OCI-LY7 (cell line): Measurements from ENCODE around the gene KRT31. TPM values are rescaled to one million over a fixed set of nuclear protein-coding genes. Genes with fewer than 3 reads are reported as not detected.
"Not testable (repeated sequence)": the region's sequence is repeated elsewhere in the genome, so short reads cannot be mapped to it uniquely, and the experiment has no call there.

Experiments used
- BruUV-seq: library from RNA; stranded (reverse); fragments of 400-500 nt; replicated peaks from 2 replicates; lab custom pipeline; 2021; lab: Mats Ljungman, UMichigan
- CTCF ChIA-PET: fragments of 300-600 bp; sonication (Branson Sonifier 250); formaldehyde crosslinking; loops from one replicate; lab custom pipeline; 2022; ENCODE audit warnings: antibody characterized with exemption; ENCODE audit not compliant: unreplicated experiment; lab: Charles Lee
- POLR2A ChIA-PET: fragments of 300-600 bp; sonication (Branson Sonifier 250); formaldehyde crosslinking; loops from one replicate; lab custom pipeline; 2022; ENCODE audit warnings: antibody characterized with exemption; lab: Charles Lee
- DNase-seq: peaks from one replicate; pipeline ENCODE4 v3.0.0-alpha.2; 2015; ENCODE audit warnings: low spot score
- H2AFZ ChIP-seq: fragments of 200-600 bp; sonication (generic), shearing (Covaris generic); 2 replicates; pipeline ENCODE4 v1.6.1; 2014; ENCODE audit warnings: mild to moderate bottlenecking, antibody characterized with exemption, low read length, moderate library complexity
- H3K27ac ChIP-seq: fragments of 200-600 bp; sonication (generic); 2 replicates; pipeline ENCODE4 v1.5.1; 2014; ENCODE audit warnings: mixed run types, low read depth, mild to moderate bottlenecking, moderate library complexity, low read length, inconsistent platforms; ENCODE audit not compliant: poor library complexity, severe bottlenecking
- H3K36me3 ChIP-seq: fragments of 200-600 bp; sonication (generic); 2 replicates; pipeline ENCODE4 v1.6.1; 2014; ENCODE audit warnings: mild to moderate bottlenecking, antibody characterized with exemption, low read length, moderate library complexity, mixed read lengths; ENCODE audit not compliant: insufficient read depth
- H3K4me1 ChIP-seq: fragments of 200-600 bp; sonication (generic); 2 replicates; pipeline ENCODE4 v1.5.1; 2014; ENCODE audit warnings: mild to moderate bottlenecking, low read length; ENCODE audit not compliant: insufficient read depth, poor library complexity, severe bottlenecking
- H3K4me2 ChIP-seq: fragments of 200-600 bp; sonication (generic); 2 replicates; pipeline ENCODE4 v1.6.1; 2014; ENCODE audit warnings: mild to moderate bottlenecking, low read length
- H3K4me3 ChIP-seq: fragments of 200-600 bp; sonication (generic); 2 replicates; pipeline ENCODE4 v1.5.1; 2014; ENCODE audit warnings: mild to moderate bottlenecking, low read depth, low read length; ENCODE audit not compliant: poor library complexity, severe bottlenecking
- H3K79me2 ChIP-seq: fragments of 200-600 bp; sonication (generic); 2 replicates; pipeline ENCODE4 v1.6.1; 2016; ENCODE audit warnings: low read depth, mild to moderate bottlenecking, low read length, moderate library complexity, mixed read lengths; ENCODE audit not compliant: insufficient read depth
- H3K9me2 ChIP-seq: fragments of 200-600 bp; sonication (generic); 2 replicates; pipeline ENCODE4 v1.6.1; 2016; ENCODE audit warnings: mild to moderate bottlenecking, low read length, mixed read lengths; ENCODE audit not compliant: insufficient read depth
- H3K9me3 ChIP-seq: fragments of 200-600 bp; sonication (generic); 2 replicates; pipeline ENCODE4 v1.6.1; 2014; ENCODE audit warnings: mild to moderate bottlenecking, mixed run types, low read length, mixed read lengths
- H4K20me1 ChIP-seq: fragments of 200-600 bp; sonication (generic); 2 replicates; pipeline ENCODE4 v1.6.1; 2014; ENCODE audit warnings: mild to moderate bottlenecking, antibody characterized with exemption, low read length, moderate library complexity, mixed read lengths; ENCODE audit not compliant: insufficient read depth
- EZH2phosphoT487 ChIP-seq: fragments of 200-600 bp; sonication (generic); IDR thresholded peaks from 2 replicates; pipeline ENCODE4 v1.6.1; 2018; ENCODE audit warnings: low read depth, borderline replicate concordance, mild to moderate bottlenecking, mixed run types, antibody characterized with exemption, low read length, moderate library complexity, mixed read lengths
- intact Hi-C: fragments of 100-400 bp; cut with micrococcal nuclease; formaldehyde crosslinking; loops from one replicate; pipeline ENCODE4 v1.10.0; 2022; ENCODE audit not compliant: unreplicated experiment
- total RNA-seq, 2 experiments: library from RNA; depleted of rRNA in 1 of 2; stranded (reverse); fragments of >200 nt in 1 of 2; shearing (Covaris generic) in 1 of 2; gene quantifications; 2 replicates each; pipeline ENCODE4 v1.2.3, GENCODE V29; 2014 to 2022
- TF ChIP-seq, protein P1 (sequence below): fragments of 200-600 bp; sonication (generic); conservative IDR thresholded peaks from 2 replicates; pipeline ENCODE4 v1.5.1; 2014; ENCODE audit warnings: mild to moderate bottlenecking, antibody characterized with exemption, low read length, moderate library complexity, mixed read lengths

KRT31 gene
- total RNA-seq, 2 experiments from 2014 or later = not detected

DNA sequence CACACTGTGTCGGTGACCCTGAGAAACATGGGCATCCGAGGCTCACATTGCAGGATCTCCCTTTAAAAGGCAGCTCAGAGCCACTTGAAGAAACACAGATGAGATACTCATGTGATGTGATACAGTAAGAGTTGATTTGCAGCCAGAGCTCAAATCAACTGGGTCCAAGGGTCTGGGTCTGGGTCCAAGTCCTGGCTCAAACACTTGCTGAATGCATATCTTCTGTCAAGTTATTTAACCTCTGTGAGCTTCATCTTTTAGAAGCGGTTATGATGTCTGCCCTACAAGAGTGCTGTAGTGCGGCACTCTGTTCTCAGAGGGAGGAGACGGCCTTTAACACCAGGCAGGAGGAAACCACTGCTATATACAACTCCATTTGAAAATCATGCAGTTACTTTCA, 37.0 kb upstream of the KRT31 start:
- no peaks in the 10 kb centered on the region for H3K79me2 ChIP-seq
- no TSS peak for BruUV-seq
- ChIA-PET POLR2A (interaction anchor here (0.5 to 1.0 kb wide), 2 partner anchors 14 to 229 kb away, joined by 3 read pairs; no protein-coding TSS in a partner anchor), CTCF (no interaction called here)
- no peaks in the 10 kb centered on the region for H3K9me2 ChIP-seq
- intact Hi-C loops = no loop called here
- no peak for TF ChIP-seq EZH2phosphoT487
- TF ChIP-seq, protein P1, sequence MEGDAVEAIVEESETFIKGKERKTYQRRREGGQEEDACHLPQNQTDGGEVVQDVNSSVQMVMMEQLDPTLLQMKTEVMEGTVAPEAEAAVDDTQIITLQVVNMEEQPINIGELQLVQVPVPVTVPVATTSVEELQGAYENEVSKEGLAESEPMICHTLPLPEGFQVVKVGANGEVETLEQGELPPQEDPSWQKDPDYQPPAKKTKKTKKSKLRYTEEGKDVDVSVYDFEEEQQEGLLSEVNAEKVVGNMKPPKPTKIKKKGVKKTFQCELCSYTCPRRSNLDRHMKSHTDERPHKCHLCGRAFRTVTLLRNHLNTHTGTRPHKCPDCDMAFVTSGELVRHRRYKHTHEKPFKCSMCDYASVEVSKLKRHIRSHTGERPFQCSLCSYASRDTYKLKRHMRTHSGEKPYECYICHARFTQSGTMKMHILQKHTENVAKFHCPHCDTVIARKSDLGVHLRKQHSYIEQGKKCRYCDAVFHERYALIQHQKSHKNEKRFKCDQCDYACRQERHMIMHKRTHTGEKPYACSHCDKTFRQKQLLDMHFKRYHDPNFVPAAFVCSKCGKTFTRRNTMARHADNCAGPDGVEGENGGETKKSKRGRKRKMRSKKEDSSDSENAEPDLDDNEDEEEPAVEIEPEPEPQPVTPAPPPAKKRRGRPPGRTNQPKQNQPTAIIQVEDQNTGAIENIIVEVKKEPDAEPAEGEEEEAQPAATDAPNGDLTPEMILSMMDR = no peak
- H3K9me3 ChIP-seq = no peaks in the 10 kb centered on the region
- no peaks in the 10 kb centered on the region for H3K36me3 ChIP-seq
- no peaks in the 10 kb centered on the region for H3K4me1 ChIP-seq
- no peak overlapping the region for H3K27ac ChIP-seq
- H4K20me1 ChIP-seq = no peaks in the 10 kb centered on the region
- H2AFZ ChIP-seq = no peak overlapping the region
- no peak overlapping the region for H3K4me2 ChIP-seq
- no peak for DNase-seq
- H3K4me3 ChIP-seq = no peak overlapping the region

DNA sequence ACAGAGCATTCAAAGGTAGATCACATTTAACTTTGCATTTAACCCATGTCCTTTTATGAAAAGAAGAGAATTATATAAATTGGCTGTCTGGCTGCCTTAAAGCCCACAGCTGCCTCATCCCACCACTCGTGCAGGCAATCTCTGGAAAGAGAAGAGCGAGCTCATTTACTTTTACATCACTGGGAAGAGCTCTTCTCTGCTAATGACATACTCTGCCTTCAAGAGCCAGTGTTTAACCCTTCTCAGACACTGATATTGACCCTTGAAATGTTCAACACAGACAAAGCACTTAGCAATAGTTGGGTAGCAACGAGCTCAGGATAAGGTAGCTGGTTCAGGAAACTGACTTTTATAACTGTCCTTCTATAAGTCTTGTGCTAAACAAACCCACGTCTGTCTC, 36.6 kb upstream of the KRT31 start:
- ChIA-PET CTCF (no interaction called here), POLR2A (interaction anchor here (0.5 to 1.0 kb wide), 2 partner anchors 15 to 229 kb away, joined by 3 read pairs; no protein-coding TSS in a partner anchor)
- Histone ChIP-seq H4K20me1 (no peaks in the 10 kb centered on the region), H3K9me3 (no peaks in the 10 kb centered on the region), H3K4me2 (no peak overlapping the region), H2AFZ (no peak overlapping the region), H3K27ac (no peak overlapping the region), H3K4me1 (no peaks in the 10 kb centered on the region), H3K36me3 (no peaks in the 10 kb centered on the region), H3K9me2 (no peaks in the 10 kb centered on the region), H3K4me3 (no peak overlapping the region), H3K79me2 (no peaks in the 10 kb centered on the region)
- TF ChIP-seq EZH2phosphoT487 = no peak
- TF ChIP-seq, protein P1 = no peak
- DNase-seq = no peak
- no TSS peak for BruUV-seq
- intact Hi-C loops = no loop called here

DNA sequence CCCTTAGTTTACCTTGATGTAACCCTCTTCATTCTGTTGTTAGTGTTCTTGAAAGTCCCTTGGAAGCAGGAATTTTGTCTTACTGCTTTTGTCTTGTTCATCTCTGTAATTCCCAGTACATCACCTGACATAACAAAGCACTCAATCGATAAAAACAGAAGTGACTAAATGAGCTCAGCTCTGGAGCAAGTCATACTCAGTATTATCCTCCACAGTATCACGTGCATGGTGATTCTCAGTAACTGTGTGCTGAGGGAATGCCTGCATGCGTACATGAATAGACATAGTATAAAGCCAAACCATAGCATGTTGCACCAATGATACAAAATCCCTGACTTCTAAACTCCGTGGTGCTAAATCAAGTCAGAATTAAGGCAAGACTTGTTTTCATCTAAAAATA, 36.2 kb upstream of the KRT31 start:
- Histone ChIP-seq H2AFZ (no peak overlapping the region), H3K4me3 (no peak overlapping the region), H3K79me2 (no peaks in the 10 kb centered on the region), H3K4me2 (no peak overlapping the region), H3K27ac (no peak overlapping the region), H4K20me1 (no peaks in the 10 kb centered on the region), H3K9me3 (no peaks in the 10 kb centered on the region), H3K9me2 (no peaks in the 10 kb centered on the region), H3K36me3 (no peaks in the 10 kb centered on the region), H3K4me1 (no peaks in the 10 kb centered on the region)
- TF ChIP-seq, protein P1 = no peak
- TF ChIP-seq EZH2phosphoT487 = no peak
- no peak for DNase-seq
- BruUV-seq = no TSS peak
- ChIA-PET POLR2A (no interaction called here), CTCF (no interaction called here)
- intact Hi-C loops = no loop called here

DNA sequence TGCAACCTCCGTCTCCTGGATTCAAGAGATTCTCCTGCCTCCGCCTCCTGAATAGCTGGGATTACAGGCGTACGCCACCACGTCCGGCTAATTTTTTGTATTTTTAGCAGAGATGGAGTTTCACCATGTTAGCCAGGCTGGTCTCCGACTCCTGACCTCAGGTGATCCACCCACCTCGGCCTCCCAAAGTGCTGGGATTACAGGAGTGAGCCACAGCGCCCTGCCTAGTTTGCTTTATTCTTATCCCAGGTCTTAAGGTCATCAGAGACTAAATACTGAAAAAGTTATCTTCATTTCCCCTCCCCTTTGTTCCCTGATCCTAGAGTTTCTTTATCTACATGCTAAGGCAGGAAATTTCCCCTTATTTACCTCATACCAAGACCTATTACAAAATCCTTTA, 33.0 kb upstream of the KRT31 start:
- H3K36me3 ChIP-seq, intact Hi-C loops, POLR2A ChIA-PET, CTCF ChIA-PET, BruUV-seq, H3K9me3 ChIP-seq, H3K4me2 ChIP-seq, H4K20me1 ChIP-seq, DNase-seq, H3K79me2 ChIP-seq, H3K27ac ChIP-seq, H3K4me3 ChIP-seq, H2AFZ ChIP-seq, H3K9me2 ChIP-seq, H3K4me1 ChIP-seq: not testable (repeated sequence)
